Esophagus muscularis mucosa (tissue), 3 donors: ENCODE data around the gene KRTAP29-1.

Experiments used
- EP300 ChIP-seq: sonication (generic); formaldehyde crosslinking; IDR thresholded peaks from one replicate; pipeline ENCODE4 v1.6.1; 2017; ENCODE audit warnings: antibody characterized with exemption
- TF ChIP-seq, protein P1 (sequence below), 3 experiments: fragments of 200-600 bp in 2 of 3; fragments of 450-650 bp in 1 of 3; sonication (generic) in 2 of 3; IDR thresholded peaks; one replicate each; pipeline ENCODE4 v1.5.1; 2017 to 2019; ENCODE audit warnings: antibody characterized with exemption in 3 of 3, mild to moderate bottlenecking in 2 of 3, moderate library complexity in 1 of 3

- TF ChIP-seq, protein P1, sequence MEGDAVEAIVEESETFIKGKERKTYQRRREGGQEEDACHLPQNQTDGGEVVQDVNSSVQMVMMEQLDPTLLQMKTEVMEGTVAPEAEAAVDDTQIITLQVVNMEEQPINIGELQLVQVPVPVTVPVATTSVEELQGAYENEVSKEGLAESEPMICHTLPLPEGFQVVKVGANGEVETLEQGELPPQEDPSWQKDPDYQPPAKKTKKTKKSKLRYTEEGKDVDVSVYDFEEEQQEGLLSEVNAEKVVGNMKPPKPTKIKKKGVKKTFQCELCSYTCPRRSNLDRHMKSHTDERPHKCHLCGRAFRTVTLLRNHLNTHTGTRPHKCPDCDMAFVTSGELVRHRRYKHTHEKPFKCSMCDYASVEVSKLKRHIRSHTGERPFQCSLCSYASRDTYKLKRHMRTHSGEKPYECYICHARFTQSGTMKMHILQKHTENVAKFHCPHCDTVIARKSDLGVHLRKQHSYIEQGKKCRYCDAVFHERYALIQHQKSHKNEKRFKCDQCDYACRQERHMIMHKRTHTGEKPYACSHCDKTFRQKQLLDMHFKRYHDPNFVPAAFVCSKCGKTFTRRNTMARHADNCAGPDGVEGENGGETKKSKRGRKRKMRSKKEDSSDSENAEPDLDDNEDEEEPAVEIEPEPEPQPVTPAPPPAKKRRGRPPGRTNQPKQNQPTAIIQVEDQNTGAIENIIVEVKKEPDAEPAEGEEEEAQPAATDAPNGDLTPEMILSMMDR (IDR thresholded peaks at IDR 0.05) = no peak
- no peak for TF ChIP-seq EP300
Observed at GRCh38 chr17:41318231-41318630, 15.6 kb upstream of the KRTAP29-1 start.
